ENCODE data around the gene SASH1. TPM values are rescaled to one million over a fixed set of nuclear protein-coding genes. Genes with fewer than 3 reads are reported as not detected.

The SASH1 gene
- total and polyA plus RNA-seq, 2 donors (not counting 3 experiments of a cell fraction or from before 2014, with no cell fraction given) = 18.5 to 103 TPM

DNA sequence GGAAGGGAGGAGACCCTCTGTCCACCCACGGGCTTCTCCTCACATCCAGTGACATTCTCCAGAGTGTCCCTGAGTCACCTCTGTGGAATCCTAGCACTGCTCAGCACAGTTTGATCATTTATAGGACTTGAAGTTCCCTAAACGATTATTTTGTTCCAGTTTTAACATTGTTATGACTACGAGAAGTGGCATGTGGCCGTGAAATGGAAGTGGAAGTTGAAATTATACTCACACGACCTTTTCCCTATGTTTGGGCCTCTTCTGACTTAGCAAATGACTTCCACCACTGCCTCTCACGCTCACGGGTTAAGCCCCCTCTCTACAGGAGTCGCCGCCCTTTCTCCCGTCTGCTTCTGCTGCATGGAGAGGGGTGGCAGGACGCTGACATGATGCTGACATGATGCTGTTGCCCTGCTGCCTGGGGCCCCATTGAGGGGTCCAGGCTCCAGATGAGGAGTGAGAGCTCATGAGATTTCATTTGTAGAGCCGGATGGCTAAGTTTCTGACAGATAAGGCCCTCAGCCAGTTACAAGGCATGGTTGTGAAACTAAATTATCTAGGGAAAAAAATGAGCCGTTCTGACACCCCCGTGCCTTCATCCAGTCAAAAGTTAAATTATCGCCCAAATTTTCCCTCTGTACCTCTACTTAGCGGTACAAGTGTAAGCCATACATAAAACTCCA is 250.6 kb downstream of the SASH1 start:
- H3K79me2 ChIP-seq (ENCODE audit: control insufficient read depth, insufficient read depth, low read length) = no peaks in the 10 kb centered on the region
- H3K27me3 ChIP-seq (ENCODE audit: control insufficient read depth in 2 of 2, insufficient read depth in 2 of 2, low read length in 2 of 2) = peaks cover 0 to under 1% of the 10 kb centered on the region in 2 experiments
- H3K4me3 ChIP-seq (replicated peaks in 1 of 3; ENCODE audit: insufficient read depth in 1 of 3, low read depth in 1 of 3, low read length in 3 of 3) = no peak overlapping the region
- FAIRE-seq (no peak), DNase-seq (ENCODE audit: low read depth, low spot score) (no peak)
- H4K20me1 ChIP-seq (replicated peaks; ENCODE audit: control insufficient read depth, extremely low read depth, insufficient read depth, low read length) = no peaks in the 10 kb centered on the region
- H3K9ac ChIP-seq (replicated peaks; ENCODE audit: extremely low read depth, insufficient read depth, low read length) = no peak overlapping the region
- no peaks in the 10 kb centered on the region for H3K36me3 ChIP-seq (ENCODE audit: control insufficient read depth in 2 of 2, extremely low read depth in 1 of 2, insufficient read depth in 2 of 2, low read length in 2 of 2)
- TF ChIP-seq EZH2 (IDR thresholded peaks at IDR 0.05; ENCODE audit: borderline replicate concordance, low read depth, low read length, severe bottlenecking) (no peak), POLR2A (IDR thresholded peaks at IDR 0.05; ENCODE audit: low read depth, low read length) (no peak), POLR2AphosphoS5 (IDR thresholded peaks at IDR 0.05; ENCODE audit: insufficient read depth, low read depth, low read length) (no peak)
- no TSS peak for BruUV-seq (replicated peaks)
- CTCF ChIA-PET = no interaction called here
- dilution Hi-C loops (cut with MboI; ENCODE audit: extremely low pct_ligation_motif_present, low sequenced_read_pairs) = no loop called here
- intact Hi-C loops (cut with micrococcal nuclease) = no loop called here
- H2AFZ ChIP-seq (ENCODE audit: low read depth, low read length) = no peak overlapping the region
- POLR2A ChIA-PET = no interaction called here
- no peak overlapping the region for H3K27ac ChIP-seq (ENCODE audit: insufficient read depth, low read depth, low read length)
- no peaks in the 10 kb centered on the region for H3K9me3 ChIP-seq (replicated peaks; ENCODE audit: control insufficient read depth, insufficient read depth, low read length)
- H3K4me1 ChIP-seq (ENCODE audit: control insufficient read depth, extremely low read depth, insufficient read depth, low read length) = no peaks in the 10 kb centered on the region
- H3K9me1 ChIP-seq (replicated peaks; ENCODE audit: control insufficient read depth, extremely low read depth, insufficient read depth, low read length) = no peaks in the 10 kb centered on the region
- no peak overlapping the region for H3K4me2 ChIP-seq (ENCODE audit: insufficient read depth, low read length)

DNA sequence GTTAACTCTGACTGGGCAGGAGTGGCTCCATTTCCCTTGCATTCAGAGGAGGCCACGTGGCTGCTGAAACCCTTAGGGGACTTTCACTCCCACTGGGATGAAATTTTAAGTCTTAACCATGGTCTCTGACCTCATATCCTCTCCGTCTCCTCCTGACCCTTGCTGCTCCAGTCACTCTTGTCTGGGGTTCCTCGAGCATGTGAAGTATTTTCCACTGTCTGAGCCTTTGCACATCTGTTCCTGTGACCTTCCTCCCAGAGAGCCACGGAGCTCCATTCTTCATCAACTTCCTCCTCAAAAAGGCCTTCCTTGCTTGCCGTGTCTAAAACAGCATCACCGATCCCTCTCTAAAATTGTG is 251.2 kb downstream of the SASH1 start:
- TF ChIP-seq GATA2 (IDR thresholded peaks at IDR 0.05; ENCODE audit: insufficient read depth, insufficient read length, low read depth, low read length) (no peak), POLR2AphosphoS5 (IDR thresholded peaks at IDR 0.05; ENCODE audit: insufficient read depth, low read depth, low read length) (no peak), JUN (IDR thresholded peaks at IDR 0.05; ENCODE audit: borderline replicate concordance, insufficient read depth, insufficient read length, low read depth) (no peak), MAX (IDR thresholded peaks at IDR 0.05; ENCODE audit: insufficient read depth, insufficient read length) (no peak), POLR2A (IDR thresholded peaks at IDR 0.05; ENCODE audit: low read depth, low read length) (no peak), FOS (IDR thresholded peaks at IDR 0.05; ENCODE audit: borderline replicate concordance, insufficient read depth, low read length) (no peak), EZH2 (IDR thresholded peaks at IDR 0.05; ENCODE audit: borderline replicate concordance, low read depth, low read length, severe bottlenecking) (no peak)
- TF ChIP-seq, protein P1, sequence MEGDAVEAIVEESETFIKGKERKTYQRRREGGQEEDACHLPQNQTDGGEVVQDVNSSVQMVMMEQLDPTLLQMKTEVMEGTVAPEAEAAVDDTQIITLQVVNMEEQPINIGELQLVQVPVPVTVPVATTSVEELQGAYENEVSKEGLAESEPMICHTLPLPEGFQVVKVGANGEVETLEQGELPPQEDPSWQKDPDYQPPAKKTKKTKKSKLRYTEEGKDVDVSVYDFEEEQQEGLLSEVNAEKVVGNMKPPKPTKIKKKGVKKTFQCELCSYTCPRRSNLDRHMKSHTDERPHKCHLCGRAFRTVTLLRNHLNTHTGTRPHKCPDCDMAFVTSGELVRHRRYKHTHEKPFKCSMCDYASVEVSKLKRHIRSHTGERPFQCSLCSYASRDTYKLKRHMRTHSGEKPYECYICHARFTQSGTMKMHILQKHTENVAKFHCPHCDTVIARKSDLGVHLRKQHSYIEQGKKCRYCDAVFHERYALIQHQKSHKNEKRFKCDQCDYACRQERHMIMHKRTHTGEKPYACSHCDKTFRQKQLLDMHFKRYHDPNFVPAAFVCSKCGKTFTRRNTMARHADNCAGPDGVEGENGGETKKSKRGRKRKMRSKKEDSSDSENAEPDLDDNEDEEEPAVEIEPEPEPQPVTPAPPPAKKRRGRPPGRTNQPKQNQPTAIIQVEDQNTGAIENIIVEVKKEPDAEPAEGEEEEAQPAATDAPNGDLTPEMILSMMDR (IDR thresholded peaks at IDR 0.05; ENCODE audit: extremely low read depth in 1 of 2, insufficient read depth in 1 of 2, low read depth in 1 of 2, low read length in 2 of 2) = no peak
- no peak for FAIRE-seq
- Histone ChIP-seq H3K9ac (replicated peaks; ENCODE audit: extremely low read depth, insufficient read depth, low read length) (no peak overlapping the region), H3K4me2 (ENCODE audit: insufficient read depth, low read length) (no peak overlapping the region), H4K20me1 (replicated peaks; ENCODE audit: control insufficient read depth, extremely low read depth, insufficient read depth, low read length) (no peaks in the 10 kb centered on the region), H2AFZ (ENCODE audit: low read depth, low read length) (no peak overlapping the region), H3K27me3 (ENCODE audit: control insufficient read depth in 2 of 2, insufficient read depth in 2 of 2, low read length in 2 of 2) (no peaks in the 10 kb centered on the region), H3K27ac (ENCODE audit: insufficient read depth, low read depth, low read length) (no peak overlapping the region), H3K9me1 (replicated peaks; ENCODE audit: control insufficient read depth, extremely low read depth, insufficient read depth, low read length) (no peaks in the 10 kb centered on the region), H3K79me2 (ENCODE audit: control insufficient read depth, insufficient read depth, low read length) (no peaks in the 10 kb centered on the region), H3K4me3 (replicated peaks in 1 of 3; ENCODE audit: insufficient read depth in 1 of 3, low read depth in 1 of 3, low read length in 3 of 3) (no peak overlapping the region), H3K9me3 (replicated peaks; ENCODE audit: control insufficient read depth, insufficient read depth, low read length) (no peaks in the 10 kb centered on the region), H3K4me1 (ENCODE audit: control insufficient read depth, extremely low read depth, insufficient read depth, low read length) (no peaks in the 10 kb centered on the region), H3K36me3 (ENCODE audit: control insufficient read depth in 2 of 2, extremely low read depth in 1 of 2, insufficient read depth in 2 of 2, low read length in 2 of 2) (no peaks in the 10 kb centered on the region)
- dilution Hi-C loops (cut with MboI; ENCODE audit: extremely low pct_ligation_motif_present, low sequenced_read_pairs) (no loop called here), intact Hi-C loops (cut with micrococcal nuclease) (no loop called here)
- no peak for DNase-seq (ENCODE audit: low read depth, low spot score)
- no TSS peak for BruUV-seq (replicated peaks)
- ChIA-PET CTCF (no interaction called here), POLR2A (no interaction called here)

Measured in endothelial cell of umbilical vein (primary cell).